Activated T-cell treated with anti-CD3 and anti-CD28 coated beads, Interleukin-2, amount 50 U/mL, for 72 hours (primary cell): Measurements from ENCODE around the gene SPACA7. TPM values are rescaled to one million over a fixed set of nuclear protein-coding genes. Genes with fewer than 3 reads are reported as not detected.

ENCODE experiments used
- ATAC-seq, 2 donors: fragments of 150-1000 bp; cut with Tn5 transposase; replicated peaks in 1 of 2; 2 replicates each; pipeline ENCODE4 v1.10.0; 2021; ENCODE audit warnings: moderate library complexity in 2 of 2, mild to moderate bottlenecking in 1 of 2
- DNase-seq, 2 donors: peaks; one replicate each; pipeline ENCODE4 v3.0.0; 2021 to 2022; ENCODE audit warnings: mixed read lengths in 1 of 2
- H3K27ac Mint-ChIP-seq: one replicate; pipeline ENCODE4 v1.8.0; 2022; ENCODE audit warnings: mild to moderate bottlenecking, moderate library complexity, mixed read lengths
- H3K27me3 Mint-ChIP-seq: one replicate; pipeline ENCODE4 v1.8.0; 2022; ENCODE audit warnings: low read depth, mixed read lengths
- H3K36me3 Mint-ChIP-seq, 2 donors: one replicate each; pipeline ENCODE4 v1.8.0; 2022; ENCODE audit warnings: mixed read lengths in 2 of 2, mild to moderate bottlenecking in 1 of 2; ENCODE audit not compliant: insufficient read depth in 2 of 2
- H3K4me1 Mint-ChIP-seq: one replicate; pipeline ENCODE4 v1.8.0; 2022; ENCODE audit warnings: low read depth, mixed read lengths
- H3K4me3 Mint-ChIP-seq, 2 donors: one replicate each; pipeline ENCODE4 v1.8.0; 2022; ENCODE audit warnings: mild to moderate bottlenecking in 2 of 2, mixed read lengths in 2 of 2, moderate library complexity in 2 of 2
- H3K9me3 Mint-ChIP-seq, 2 donors: one replicate each; pipeline ENCODE4 v1.8.0; 2022; ENCODE audit warnings: mixed read lengths in 2 of 2
- total RNA-seq, 2 donors: library from RNA; stranded (reverse); gene quantifications; one replicate each; pipeline ENCODE4 v1.2.3, GENCODE V29; 2022

Gene SPACA7
- total RNA-seq, 2 donors from 2014 or later, result not detected

DNA sequence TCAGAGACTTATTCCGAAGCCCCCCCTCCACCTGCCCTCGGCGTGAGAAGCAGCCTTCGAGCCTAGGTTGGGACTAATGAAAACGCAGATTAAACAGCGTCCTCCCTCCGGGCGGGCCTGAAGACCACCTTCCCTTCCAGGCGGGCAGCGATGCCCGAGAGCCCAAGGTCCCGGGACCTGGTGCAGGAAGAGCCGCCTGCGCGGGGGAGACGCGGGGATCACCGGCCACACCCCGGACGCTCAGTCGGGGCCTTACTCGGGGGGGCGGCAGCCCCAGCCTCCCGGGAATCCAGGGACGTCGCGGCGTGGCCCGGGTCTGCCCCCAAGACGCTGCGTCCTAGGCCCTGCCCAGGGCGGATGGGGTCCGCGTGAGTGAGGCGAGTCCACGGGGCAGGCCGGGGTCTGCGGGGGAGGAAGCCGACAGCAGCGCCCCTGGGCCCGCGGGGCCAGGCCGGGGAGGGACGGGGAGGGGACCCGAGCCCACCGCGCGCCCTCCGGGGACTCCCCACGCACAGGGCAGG, 33.3 kb upstream of the SPACA7 start:
- Mint-ChIP-seq H3K4me1 (no peaks in the 10 kb centered on the region), H3K36me3 (peaks cover 0 to 2% of the 10 kb centered on the region in 2 donors), H3K27ac (no peak overlapping the region), H3K9me3 (peaks cover 0 to 2% of the 10 kb centered on the region in 2 donors), H3K27me3 (peaks cover 27% of the 10 kb centered on the region), H3K4me3 (no peak overlapping the region)
- DNase-seq, result no peak
- no peak for ATAC-seq

- Mint-ChIP-seq H3K27ac (no peak overlapping the region), H3K4me3 (no peak overlapping the region), H3K27me3 (peaks cover 33% of the 10 kb centered on the region), H3K36me3 (peaks cover 0 to 2% of the 10 kb centered on the region in 2 donors), H3K4me1 (no peaks in the 10 kb centered on the region), H3K9me3 (peaks cover 0 to 2% of the 10 kb centered on the region in 2 donors)
- no peak for ATAC-seq
- DNase-seq, result no peak
Measured at GRCh38 chr13:112343591-112343990, 32.6 kb upstream of the SPACA7 start.

DNA sequence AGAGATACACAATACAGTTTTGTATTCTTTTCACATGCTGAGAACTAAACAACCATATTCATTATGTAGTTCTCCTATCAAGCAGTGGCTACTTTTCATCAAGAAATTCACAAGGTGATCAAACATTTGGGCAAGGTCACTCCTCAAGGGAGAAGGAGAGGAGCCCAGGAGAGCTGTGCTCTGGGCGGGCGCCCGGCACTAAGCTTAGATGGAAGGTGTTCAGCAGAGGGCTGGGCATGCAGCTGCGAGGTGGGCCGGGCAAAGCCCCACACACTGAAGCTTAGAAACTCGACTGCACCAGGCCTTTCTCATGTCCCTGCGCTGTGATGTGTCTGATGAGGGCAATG, 30.4 kb upstream of the SPACA7 start:
- ATAC-seq (no peak), DNase-seq (no peak)
- no peak overlapping the region for H3K27ac Mint-ChIP-seq
- H3K9me3 Mint-ChIP-seq, result no peaks in the 10 kb centered on the region
- H3K4me3 Mint-ChIP-seq, result no peak overlapping the region
- no peaks in the 10 kb centered on the region for H3K36me3 Mint-ChIP-seq
- H3K27me3 Mint-ChIP-seq, result peaks cover 43% of the 10 kb centered on the region
- no peaks in the 10 kb centered on the region for H3K4me1 Mint-ChIP-seq

DNA sequence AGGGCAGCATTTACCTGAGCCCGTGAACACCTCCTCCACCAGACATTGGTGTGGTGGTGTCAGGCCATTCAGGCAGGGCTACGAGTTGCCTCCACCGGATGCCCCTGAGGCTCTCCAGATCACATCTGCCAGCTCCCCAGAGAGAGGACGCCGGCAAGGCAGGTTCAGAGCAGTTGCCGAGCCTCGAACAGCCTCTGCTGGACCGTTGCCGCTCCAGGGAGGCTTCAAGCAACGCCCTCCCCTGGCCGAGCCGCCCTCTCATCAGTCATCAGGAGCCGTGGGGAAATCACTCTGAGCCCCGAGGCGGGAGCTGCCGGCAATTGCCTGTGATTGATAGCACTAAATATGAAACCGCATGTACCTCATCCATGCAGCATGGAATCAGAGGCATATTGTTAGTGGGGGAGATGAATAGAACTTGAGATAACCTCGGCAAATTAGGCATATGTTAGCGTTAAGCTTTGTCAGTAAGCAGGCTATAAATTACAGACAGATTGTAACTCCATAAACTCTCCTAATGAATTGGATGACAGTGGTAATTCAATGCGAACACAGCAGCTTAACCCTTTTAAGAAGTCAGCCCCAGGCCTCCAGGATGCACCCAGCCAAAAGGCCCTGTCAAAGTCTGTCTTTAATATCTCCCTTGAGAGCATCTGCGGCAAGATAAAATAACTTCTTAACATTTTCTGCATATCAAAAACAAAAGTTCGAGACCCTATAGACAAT, 29.8 kb upstream of the SPACA7 start:
- DNase-seq, result no peak
- no peak for ATAC-seq
- Mint-ChIP-seq H3K27ac (no peak overlapping the region), H3K4me1 (no peaks in the 10 kb centered on the region), H3K4me3 (no peak overlapping the region), H3K27me3 (peaks cover 43% of the 10 kb centered on the region), H3K36me3 (no peaks in the 10 kb centered on the region), H3K9me3 (no peaks in the 10 kb centered on the region)

DNA sequence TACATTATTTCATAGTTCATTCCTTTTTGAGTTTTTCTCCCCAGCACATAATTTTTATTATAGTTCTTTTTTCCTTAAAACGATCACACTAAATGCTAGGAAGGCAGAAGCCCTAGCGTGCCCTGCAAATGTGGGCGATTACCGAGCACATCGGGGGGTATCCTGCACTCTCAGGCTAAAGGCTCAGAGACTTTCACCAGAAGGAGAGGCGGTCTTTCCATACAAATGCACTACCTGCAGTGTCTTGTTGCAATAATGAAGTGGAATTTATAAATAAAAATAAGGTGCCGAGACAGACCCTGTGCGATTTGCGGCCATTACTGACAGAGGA, 29.3 kb upstream of the SPACA7 start:
- Mint-ChIP-seq H3K36me3 (no peaks in the 10 kb centered on the region), H3K27ac (no peak overlapping the region), H3K4me3 (no peak overlapping the region), H3K27me3 (peaks cover 43% of the 10 kb centered on the region), H3K9me3 (no peaks in the 10 kb centered on the region), H3K4me1 (no peaks in the 10 kb centered on the region)
- no peak for ATAC-seq
- DNase-seq, result no peak

GRCh38 chr13:112347986-112348385, 28.2 kb upstream of the SPACA7 start:
- peaks cover 43% of the 10 kb centered on the region for H3K27me3 Mint-ChIP-seq

DNA sequence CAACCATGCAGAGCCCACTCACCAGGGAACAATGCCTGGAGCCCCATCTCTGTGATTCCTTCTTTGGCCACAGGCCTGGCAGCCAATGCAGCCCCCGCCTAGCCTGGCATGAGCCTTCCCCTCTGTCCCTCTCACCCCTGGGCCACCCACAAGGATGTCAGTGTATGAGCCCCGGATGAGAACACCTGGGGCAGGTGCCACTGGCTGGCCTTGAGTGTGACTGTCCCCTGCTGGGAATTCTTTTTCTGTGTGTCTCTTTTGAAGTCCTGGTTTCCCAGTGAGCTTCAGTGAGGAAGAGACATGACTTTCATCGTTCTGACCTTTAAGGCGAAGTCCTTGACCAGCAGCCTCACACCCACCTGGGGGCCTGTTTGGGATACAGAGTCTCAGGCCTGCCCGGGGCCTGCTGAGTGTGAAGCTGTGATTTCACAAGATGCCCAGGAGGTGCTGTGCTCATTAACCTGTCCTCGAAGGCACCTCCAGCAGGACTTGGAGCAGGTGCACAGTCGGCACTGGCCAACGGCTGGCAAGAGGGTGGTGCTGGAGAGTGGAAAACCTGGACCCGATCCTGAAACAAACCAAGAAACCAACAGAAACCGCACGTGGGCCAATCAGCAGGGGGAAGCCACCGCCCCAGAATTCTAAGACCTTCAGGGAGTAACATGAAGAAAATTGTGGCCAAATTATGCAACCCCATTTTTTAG, 27.4 kb upstream of the SPACA7 start:
- H3K27me3 Mint-ChIP-seq, result peaks cover 43% of the 10 kb centered on the region
- H3K36me3 Mint-ChIP-seq, result no peaks in the 10 kb centered on the region
- no peak overlapping the region for H3K27ac Mint-ChIP-seq

More at GRCh38 chr13:112347986-112348385, 28.2 kb upstream of the SPACA7 start:
- Mint-ChIP-seq H3K27ac (no peak overlapping the region), H3K9me3 (no peaks in the 10 kb centered on the region), H3K4me1 (no peaks in the 10 kb centered on the region), H3K4me3 (no peak overlapping the region), H3K36me3 (no peaks in the 10 kb centered on the region)
- no peak for DNase-seq
- no peak for ATAC-seq

DNA sequence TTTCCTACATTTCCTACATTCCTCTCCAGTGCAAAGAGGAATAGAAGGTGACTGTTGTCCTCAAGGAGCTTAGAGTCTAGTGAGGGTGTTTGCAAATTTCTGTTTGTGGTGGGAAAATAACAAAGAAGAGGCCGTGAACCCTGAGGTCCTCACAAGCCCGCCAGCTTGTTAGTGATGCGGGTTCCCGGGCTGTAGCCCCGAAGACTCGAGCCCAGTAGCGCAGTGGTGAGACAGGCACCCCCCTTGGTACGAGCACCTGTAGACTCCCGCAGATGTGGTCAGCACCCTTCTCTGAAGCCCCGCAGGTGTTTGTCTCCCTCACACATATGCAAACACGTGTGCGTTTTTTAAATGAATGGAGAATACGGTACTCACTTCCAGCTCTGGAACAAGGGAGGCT, 26.5 kb upstream of the SPACA7 start:
- no peak for ATAC-seq
- H3K27me3 Mint-ChIP-seq, result peaks cover 43% of the 10 kb centered on the region
- H3K27ac Mint-ChIP-seq, result no peak overlapping the region
- no peaks in the 10 kb centered on the region for H3K36me3 Mint-ChIP-seq
- H3K9me3 Mint-ChIP-seq, result no peaks in the 10 kb centered on the region
- no peak for DNase-seq
- no peaks in the 10 kb centered on the region for H3K4me1 Mint-ChIP-seq
- H3K4me3 Mint-ChIP-seq, result no peak overlapping the region

More for the DNA sequence above, 27.4 kb upstream of the SPACA7 start:
- H3K4me3 Mint-ChIP-seq, result no peak overlapping the region
- DNase-seq, result no peak
- H3K9me3 Mint-ChIP-seq, result no peaks in the 10 kb centered on the region
- ATAC-seq, result no peak
- no peaks in the 10 kb centered on the region for H3K4me1 Mint-ChIP-seq

GRCh38 chr13:112350300-112350699, 25.9 kb upstream of the SPACA7 start:
- H3K4me1 Mint-ChIP-seq, result no peaks in the 10 kb centered on the region
- no peak overlapping the region for H3K27ac Mint-ChIP-seq
- ATAC-seq (no peak), DNase-seq (no peak)
- H3K9me3 Mint-ChIP-seq, result no peaks in the 10 kb centered on the region
- no peak overlapping the region for H3K4me3 Mint-ChIP-seq
- no peaks in the 10 kb centered on the region for H3K36me3 Mint-ChIP-seq
- peaks cover 41% of the 10 kb centered on the region for H3K27me3 Mint-ChIP-seq

GRCh38 chr13:112351825-112352224, 24.3 kb upstream of the SPACA7 start:
- ATAC-seq, result no peak

DNA sequence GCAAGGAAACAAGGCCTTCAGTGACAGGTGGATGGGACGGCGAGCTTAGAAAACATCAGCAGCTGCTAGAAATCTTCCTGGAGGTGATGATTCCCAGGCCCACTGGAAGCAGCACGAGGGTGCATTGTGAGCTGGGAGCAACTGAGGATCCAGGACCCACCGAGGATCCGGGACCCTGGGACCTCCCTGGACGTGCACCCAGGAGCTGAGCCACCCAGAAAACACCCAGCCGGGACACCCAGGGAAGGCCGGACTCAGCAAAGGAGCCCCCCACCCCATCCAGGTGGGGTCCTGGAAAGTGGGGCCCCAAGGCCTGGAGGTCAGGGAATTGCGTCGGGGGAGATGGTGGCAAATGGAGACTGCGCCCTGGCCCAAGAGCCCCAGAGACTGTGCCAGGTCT, 22.3 kb upstream of the SPACA7 start:
- no peak for ATAC-seq
- Mint-ChIP-seq H3K27me3 (peaks cover 7% of the 10 kb centered on the region), H3K9me3 (peaks cover 8 to 9% of the 10 kb centered on the region in 2 donors), H3K4me3 (no peak overlapping the region), H3K4me1 (no peaks in the 10 kb centered on the region), H3K27ac (no peak overlapping the region), H3K36me3 (no peaks in the 10 kb centered on the region)
- no peak for DNase-seq

More at GRCh38 chr13:112351825-112352224, 24.3 kb upstream of the SPACA7 start:
- Mint-ChIP-seq H3K9me3 (no peaks in the 10 kb centered on the region), H3K36me3 (no peaks in the 10 kb centered on the region), H3K27ac (no peak overlapping the region), H3K4me3 (no peak overlapping the region), H3K4me1 (no peaks in the 10 kb centered on the region), H3K27me3 (peaks cover 25% of the 10 kb centered on the region)
- no peak for DNase-seq

GRCh38 chr13:112354330-112355273, 21.6 kb upstream of the SPACA7 start:
- H3K4me3 Mint-ChIP-seq, result no peak overlapping the region
- H3K27me3 Mint-ChIP-seq, result no peaks in the 10 kb centered on the region
- DNase-seq, result no peak
- H3K4me1 Mint-ChIP-seq, result no peaks in the 10 kb centered on the region
- peaks cover 8 to 9% of the 10 kb centered on the region in 2 donors for H3K9me3 Mint-ChIP-seq
- no peak for ATAC-seq
- no peaks in the 10 kb centered on the region for H3K36me3 Mint-ChIP-seq
- H3K27ac Mint-ChIP-seq, result no peak overlapping the region
